Activated CD4-positive, alpha-beta T cell treated with anti-CD3 and anti-CD28 coated beads for 48 hours (primary cell): ENCODE measurements around the gene CENPM.
A peak's percentile ranks its signal among the peaks of the same experiment; 100 is the strongest.
"Not testable (repeated sequence)": the region's sequence is repeated elsewhere in the genome, so short reads cannot be mapped to it uniquely, and the experiment has no call there.

Source experiments
- DNase-seq: peaks from one replicate; pipeline ENCODE4 v3.0.0-alpha.2; 2020

The CENPM gene

GRCh38 chr22:41966225-41966606 is 19.3 kb upstream of the CENPM start:
- no peak for DNase-seq

- no peak for DNase-seq
Observed at GRCh38 chr22:41964112-41964491, 17.1 kb upstream of the CENPM start.

- DNase-seq: no peak
Observed at GRCh38 chr22:41963453-41964111, 16.6 kb upstream of the CENPM start.

GRCh38 chr22:41957941-41958556 is 11.1 kb upstream of the CENPM start:
- DNase-seq: no peak

GRCh38 chr22:41952713-41953112 is 5.8 kb upstream of the CENPM start:
- no peak for DNase-seq

GRCh38 chr22:41951898-41952474 is 5.0 kb upstream of the CENPM start, which contains the start of gene SMIM45:
Gene SMIM45, plus strand, starts transcription at chr22:41952150.
- DNase-seq: no peak

- DNase-seq: no peak
Observed at GRCh38 chr22:41949297-41949965, 2.5 kb upstream of the CENPM start.

GRCh38 chr22:41948928-41949296 is 2.0 kb upstream of the CENPM start:
- DNase-seq: not testable (repeated sequence)

GRCh38 chr22:41948142-41948541 is 1.2 kb upstream of the CENPM start:
- no peak for DNase-seq

GRCh38 chr22:41947424-41948080 is 600 bp upstream of the CENPM start:
- DNase-seq: no peak

- peak; percentile 52 for DNase-seq
Observed at GRCh38 chr22:41943661-41944209, 3.2 kb downstream of the CENPM start.

- DNase-seq: peak; percentile 88
Observed at GRCh38 chr22:41940832-41941765, 5.9 kb downstream of the CENPM start.

GRCh38 chr22:41939981-41940831 is 6.7 kb downstream of the CENPM start:
- peak; percentile 97 for DNase-seq

GRCh38 chr22:41936894-41937169 is 10.1 kb downstream of the CENPM start:
- DNase-seq: no peak

- no peak for DNase-seq
Observed at GRCh38 chr22:41935509-41935908, 11.4 kb downstream of the CENPM start.

GRCh38 chr22:41935015-41935351 is 12.0 kb downstream of the CENPM start:
- DNase-seq: no peak

GRCh38 chr22:41934284-41935014 is 12.5 kb downstream of the CENPM start:
- DNase-seq: no peak

- DNase-seq: no peak
Observed at GRCh38 chr22:41933411-41934177, 13.4 kb downstream of the CENPM start.

GRCh38 chr22:41932353-41932752 is 14.6 kb downstream of the CENPM start:
- no peak for DNase-seq
